Endothelial cell (in vitro differentiated cells): ENCODE results near the gene SPG21. TPM values are rescaled to one million over a fixed set of nuclear protein-coding genes. Genes with fewer than 3 reads are reported as not detected.
A peak's percentile ranks its signal among the peaks of the same experiment; 100 is the strongest.
"Not testable (repeated sequence)": the region's sequence is repeated elsewhere in the genome, so short reads cannot be mapped to it uniquely, and the experiment has no call there.

Source experiments
- DNase-seq: peaks from one replicate; pipeline ENCODE4 v3.0.0; 2021; ENCODE audit warnings: low spot score
- H3K27ac Mint-ChIP-seq: one replicate; pipeline ENCODE4 v1.8.0; 2021; ENCODE audit warnings: mixed read lengths, inconsistent platforms; ENCODE audit not compliant: unreplicated experiment
- H3K27me3 Mint-ChIP-seq: one replicate; pipeline ENCODE4 v1.8.0; 2021; ENCODE audit warnings: mild to moderate bottlenecking, moderate library complexity, mixed read lengths, inconsistent platforms; ENCODE audit not compliant: unreplicated experiment
- H3K36me3 Mint-ChIP-seq: one replicate; pipeline ENCODE4 v1.8.0; 2021; ENCODE audit warnings: mild to moderate bottlenecking, low read depth, mixed read lengths, inconsistent platforms; ENCODE audit not compliant: unreplicated experiment
- H3K4me1 Mint-ChIP-seq: one replicate; pipeline ENCODE4 v1.8.0; 2021; ENCODE audit warnings: mild to moderate bottlenecking, mixed read lengths, inconsistent platforms; ENCODE audit not compliant: unreplicated experiment
- H3K4me3 Mint-ChIP-seq: one replicate; pipeline ENCODE4 v1.8.0; 2021; ENCODE audit warnings: mild to moderate bottlenecking, mixed read lengths, inconsistent platforms; ENCODE audit not compliant: unreplicated experiment
- H3K9me3 Mint-ChIP-seq: one replicate; pipeline ENCODE4 v1.8.0; 2021; ENCODE audit warnings: mixed read lengths, inconsistent platforms; ENCODE audit not compliant: unreplicated experiment
- CTCF ChIP-seq: fragments of 200-600 bp; sonication (generic); IDR thresholded peaks from one replicate; pipeline ENCODE4 v1.5.0; 2021; ENCODE audit warnings: antibody characterized with exemption; ENCODE audit not compliant: unreplicated experiment
- total RNA-seq: library from RNA; stranded (reverse); fragmentation: NEBNext Ultra II Directional; extraction: Animal tissue kit (Norgen Biotek cat#: 25700); gene quantifications from one replicate; pipeline ENCODE4 v1.2.1, GENCODE V29; 2021; ENCODE audit not compliant: unreplicated experiment

SPG21 gene
- total RNA-seq, 1 donor from 2014 or later = 59.9 TPM

GRCh38 chr15:65020419-65020818 lies 30.7 kb upstream of the SPG21 start:
- TF ChIP-seq CTCF = no peak
- no peaks in the 10 kb centered on the region for H3K27me3 Mint-ChIP-seq
- H3K27ac Mint-ChIP-seq = no peak overlapping the region
- H3K4me1 Mint-ChIP-seq = no peaks in the 10 kb centered on the region
- no peak overlapping the region for H3K4me3 Mint-ChIP-seq
- DNase-seq = no peak
- peaks cover 12% of the 10 kb centered on the region for H3K36me3 Mint-ChIP-seq
- H3K9me3 Mint-ChIP-seq = no peaks in the 10 kb centered on the region

GRCh38 chr15:65011198-65011597 lies 21.5 kb upstream of the SPG21 start:
- not testable (repeated sequence) for H3K4me3 Mint-ChIP-seq, H3K27ac Mint-ChIP-seq, H3K9me3 Mint-ChIP-seq, H3K27me3 Mint-ChIP-seq, DNase-seq, H3K4me1 Mint-ChIP-seq
- H3K36me3 Mint-ChIP-seq = peaks cover 27% of the 10 kb centered on the region

- DNase-seq = no peak
- Mint-ChIP-seq H3K4me3 (no peak overlapping the region), H3K9me3 (no peaks in the 10 kb centered on the region), H3K27me3 (no peaks in the 10 kb centered on the region), H3K27ac (no peak overlapping the region), H3K36me3 (peaks cover 18% of the 10 kb centered on the region), H3K4me1 (no peaks in the 10 kb centered on the region)
- no peak for TF ChIP-seq CTCF
Observed at GRCh38 chr15:65008983-65009382, 19.3 kb upstream of the SPG21 start.

- H3K4me3 Mint-ChIP-seq = no peak overlapping the region
- no peak for DNase-seq
- H3K9me3 Mint-ChIP-seq = no peaks in the 10 kb centered on the region
- no peaks in the 10 kb centered on the region for H3K4me1 Mint-ChIP-seq
- TF ChIP-seq CTCF = no peak
- no peak overlapping the region for H3K27ac Mint-ChIP-seq
- no peaks in the 10 kb centered on the region for H3K27me3 Mint-ChIP-seq
- H3K36me3 Mint-ChIP-seq = peaks cover 3% of the 10 kb centered on the region
Observed at GRCh38 chr15:65006876-65007275, 17.2 kb upstream of the SPG21 start.

GRCh38 chr15:65004993-65005392 lies 15.3 kb upstream of the SPG21 start:
- Mint-ChIP-seq H3K4me3 (no peak overlapping the region), H3K27ac (peak overlapping the region; percentile 44), H3K36me3 (peaks cover 3% of the 10 kb centered on the region), H3K27me3 (no peaks in the 10 kb centered on the region), H3K9me3 (no peaks in the 10 kb centered on the region), H3K4me1 (no peaks in the 10 kb centered on the region)
- DNase-seq = no peak
- TF ChIP-seq CTCF = no peak
